CD4-positive, alpha-beta T cell treated with Interleukin-4 for 4 hours (primary cell): ENCODE data around the gene HYCC1.
"Not testable (repeated sequence)": the region's sequence is repeated elsewhere in the genome, so short reads cannot be mapped to it uniquely, and the experiment has no call there.

ENCODE experiments used
- DNase-seq: peaks from one replicate; pipeline ENCODE4 v3.0.0-alpha.2; 2020

Gene HYCC1

DNA sequence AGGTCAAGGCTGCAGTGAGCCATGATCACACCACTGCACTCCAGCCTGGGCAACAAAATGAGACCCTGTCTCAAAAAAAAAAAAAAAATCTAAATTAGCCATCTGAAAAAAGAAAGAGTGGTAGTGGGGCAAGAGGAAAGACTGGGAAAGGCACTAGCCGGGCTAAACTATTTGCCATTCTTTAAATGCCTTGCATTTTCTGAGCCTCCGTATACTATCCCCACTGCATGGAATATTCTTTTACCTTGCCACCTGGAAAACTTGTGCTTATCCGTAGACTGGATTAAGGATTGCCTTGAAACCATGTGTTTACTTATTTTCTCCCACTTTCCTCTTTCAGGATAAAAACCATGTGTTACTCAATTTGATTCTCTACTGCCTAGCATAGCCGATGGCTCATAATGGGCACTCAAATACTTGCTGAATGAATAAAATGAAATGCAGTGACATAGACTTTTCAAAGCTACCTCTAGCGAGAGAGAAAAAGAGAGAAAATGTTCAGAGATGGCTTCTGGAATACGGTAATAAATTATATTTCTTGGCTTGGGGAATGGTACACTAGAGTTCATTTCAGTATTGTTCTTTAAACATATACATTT lies 30.6 kb downstream of the HYCC1 start:
- DNase-seq, result no peak

DNA sequence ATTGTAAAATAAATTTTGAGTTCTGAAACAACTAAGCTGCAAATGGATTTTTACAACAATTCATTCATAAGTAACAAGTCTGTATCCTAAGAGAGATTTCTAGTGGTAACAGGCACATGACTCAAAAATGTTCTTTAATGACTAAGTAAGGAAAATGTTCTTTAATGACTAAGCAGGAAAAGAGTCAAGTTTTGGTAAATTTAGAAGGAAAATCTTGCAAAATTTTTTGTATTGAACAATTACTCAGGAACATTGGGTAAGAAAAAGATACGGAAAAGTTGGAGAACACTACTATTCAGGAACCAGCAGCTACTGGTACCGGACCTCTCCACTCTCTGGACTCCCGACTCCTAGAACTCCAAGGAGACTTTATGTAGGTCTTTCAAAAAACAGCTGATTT lies 33.5 kb downstream of the HYCC1 start:
- no peak for DNase-seq

DNA sequence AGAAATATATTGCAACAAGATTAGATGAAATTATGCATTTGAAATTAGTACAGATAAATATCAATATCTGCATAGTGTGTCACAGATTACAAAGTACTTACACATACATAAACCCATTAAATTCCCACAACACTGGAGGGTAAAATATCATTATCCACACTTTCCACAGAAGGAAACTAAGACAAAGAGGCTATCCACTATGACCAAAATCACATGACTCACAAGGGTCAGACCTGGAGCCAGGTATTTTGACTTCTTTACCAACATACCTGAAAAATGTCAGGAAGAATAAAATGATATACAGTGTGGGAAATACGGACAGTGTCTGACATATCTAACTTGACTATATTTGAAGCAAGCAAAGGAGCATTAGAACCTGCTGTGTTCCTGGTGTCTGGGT lies 34.1 kb downstream of the HYCC1 start:
- DNase-seq, result no peak

DNA sequence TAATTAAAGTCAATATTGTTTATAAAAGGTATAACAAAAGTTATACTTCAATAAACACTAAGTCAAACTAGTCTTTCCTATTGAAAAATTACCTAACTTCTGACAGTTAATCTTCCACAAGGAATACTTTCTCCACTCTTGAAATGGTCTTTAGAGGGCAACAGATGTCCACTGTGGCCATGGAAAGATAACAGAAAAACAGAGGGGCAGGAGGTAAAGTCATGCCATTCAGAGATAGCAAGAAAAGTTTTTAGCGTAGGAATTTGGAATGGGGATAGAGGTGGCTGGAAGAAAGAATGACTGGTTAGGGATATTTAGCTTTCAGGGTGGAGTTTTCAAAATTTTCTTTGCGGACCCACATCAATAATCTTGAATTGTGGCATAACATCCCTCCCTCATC lies 34.7 kb downstream of the HYCC1 start:
- no peak for DNase-seq

DNA sequence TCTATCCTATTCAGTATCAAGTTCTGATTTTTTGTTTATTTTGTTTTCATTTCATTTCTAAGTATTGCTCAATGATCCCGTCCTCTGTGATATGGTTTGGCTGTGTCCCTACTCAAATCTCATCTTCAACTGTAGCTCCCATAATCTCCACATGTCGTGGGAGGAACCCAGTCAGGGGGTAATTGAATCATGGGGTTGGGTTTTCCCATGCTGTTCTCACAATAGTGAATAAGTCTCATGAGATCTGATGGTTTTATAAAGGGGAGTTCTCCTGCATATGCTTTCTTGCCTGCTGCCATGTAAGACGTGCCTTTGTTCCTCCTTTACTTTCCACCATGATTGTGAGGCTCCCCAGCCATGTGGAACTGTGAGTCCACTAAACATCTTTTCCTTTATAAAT lies 39.3 kb downstream of the HYCC1 start:
- DNase-seq, result not testable (repeated sequence)

DNA sequence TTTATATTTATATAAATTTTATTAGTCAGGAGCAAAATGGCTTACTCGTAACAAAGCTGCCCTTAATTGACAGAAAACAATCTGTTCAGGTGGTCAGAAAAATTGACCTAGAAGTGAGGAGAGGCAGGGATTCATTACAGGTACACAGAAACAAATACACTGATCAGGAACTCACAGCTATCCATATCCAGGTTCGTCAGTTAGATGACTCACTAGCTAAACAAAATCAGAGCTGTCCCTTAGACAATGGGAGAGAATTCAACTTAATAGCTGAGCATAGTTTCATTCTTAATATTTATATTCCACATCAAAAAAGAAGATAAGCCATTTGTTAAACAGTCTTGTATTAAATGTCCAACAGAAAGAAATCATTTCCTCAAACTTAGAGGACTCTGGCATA lies 41.7 kb downstream of the HYCC1 start:
- DNase-seq, result no peak

DNA sequence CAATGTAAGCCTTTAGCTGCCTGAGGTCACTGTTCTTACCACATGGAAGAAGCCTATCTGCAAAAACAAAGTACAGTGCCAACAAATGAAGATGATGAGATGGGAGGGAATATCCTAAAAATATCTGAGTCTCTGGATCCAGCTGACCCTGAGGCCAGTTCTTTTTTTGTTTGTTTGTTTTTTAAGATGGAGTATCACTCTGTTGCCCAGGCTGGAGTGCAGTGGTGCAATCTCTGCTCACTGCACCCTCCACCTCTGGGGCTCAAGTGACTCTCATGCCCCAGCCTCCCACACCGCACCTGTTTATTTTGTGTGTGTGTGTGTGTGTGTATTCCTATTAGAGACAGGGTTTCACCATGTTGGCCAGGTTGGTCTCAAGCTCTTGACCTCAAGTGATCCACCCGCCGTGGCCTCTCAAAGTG lies 44.9 kb downstream of the HYCC1 start:
- no peak for DNase-seq
